Peyer's patch (tissue), 4 donors: ENCODE data around the gene KCNK18. TPM values are rescaled to one million over a fixed set of nuclear protein-coding genes. Genes with fewer than 3 reads are reported as not detected.
"Not testable (repeated sequence)": the region's sequence is repeated elsewhere in the genome, so short reads cannot be mapped to it uniquely, and the experiment has no call there.

Experiments used
- DNase-seq, 3 donors: peaks; one replicate each; pipeline ENCODE4 v3.0.0-alpha.2; 2017 to 2019
- H3K27ac ChIP-seq, 4 donors: fragments of 200-600 bp; sonication (generic); one replicate each; pipeline ENCODE4 v1.5.1; 2016 to 2019
- H3K27me3 ChIP-seq, 2 donors: fragments of 200-600 bp; sonication (generic); one replicate each; pipeline ENCODE4 v1.5.1; 2019
- H3K36me3 ChIP-seq, 3 donors: fragments of 200-600 bp; sonication (generic); one replicate each; pipeline ENCODE4 v1.5.1; 2016 to 2019
- H3K4me1 ChIP-seq, 4 donors: fragments of 200-600 bp; sonication (generic); one replicate each; pipeline ENCODE4 v1.5.1; 2016 to 2019
- H3K4me3 ChIP-seq, 4 donors: fragments of 200-600 bp; sonication (generic); 1 replicate in 3 of 4; 2 replicates in 1 of 4; pipeline ENCODE4 v1.5.1; 2016 to 2019; ENCODE audit warnings: mild to moderate bottlenecking in 1 of 4
- H3K9me3 ChIP-seq, 4 donors: fragments of 200-600 bp; sonication (generic); one replicate each; pipeline ENCODE4 v1.5.1; 2016 to 2019; ENCODE audit warnings: mild to moderate bottlenecking in 1 of 4
- POLR2A ChIP-seq, 2 donors: fragments of 450-650 bp; IDR thresholded peaks; one replicate each; pipeline ENCODE4 v1.5.1; 2017; ENCODE audit warnings: antibody characterized with exemption in 2 of 2, mild to moderate bottlenecking in 2 of 2, moderate library complexity in 2 of 2
- total RNA-seq, 4 donors: library from RNA; depleted of rRNA; stranded (reverse); fragments of >200 nt; gene quantifications; one replicate each; pipeline ENCODE4 v1.1.0, GENCODE V29; 2016
- TF ChIP-seq, protein P1 (sequence below), 6 experiments: fragments of 450-650 bp in 4 of 6; fragments of 200-600 bp in 2 of 6; sonication (generic) in 1 of 6; IDR thresholded peaks; one replicate each; pipeline ENCODE4 v1.5.1; 2017 to 2019; ENCODE audit warnings: antibody characterized with exemption in 6 of 6, mild to moderate bottlenecking in 3 of 6, moderate library complexity in 1 of 6

KCNK18 gene
- total RNA-seq, 4 donors from 2014 or later: not detected

DNA sequence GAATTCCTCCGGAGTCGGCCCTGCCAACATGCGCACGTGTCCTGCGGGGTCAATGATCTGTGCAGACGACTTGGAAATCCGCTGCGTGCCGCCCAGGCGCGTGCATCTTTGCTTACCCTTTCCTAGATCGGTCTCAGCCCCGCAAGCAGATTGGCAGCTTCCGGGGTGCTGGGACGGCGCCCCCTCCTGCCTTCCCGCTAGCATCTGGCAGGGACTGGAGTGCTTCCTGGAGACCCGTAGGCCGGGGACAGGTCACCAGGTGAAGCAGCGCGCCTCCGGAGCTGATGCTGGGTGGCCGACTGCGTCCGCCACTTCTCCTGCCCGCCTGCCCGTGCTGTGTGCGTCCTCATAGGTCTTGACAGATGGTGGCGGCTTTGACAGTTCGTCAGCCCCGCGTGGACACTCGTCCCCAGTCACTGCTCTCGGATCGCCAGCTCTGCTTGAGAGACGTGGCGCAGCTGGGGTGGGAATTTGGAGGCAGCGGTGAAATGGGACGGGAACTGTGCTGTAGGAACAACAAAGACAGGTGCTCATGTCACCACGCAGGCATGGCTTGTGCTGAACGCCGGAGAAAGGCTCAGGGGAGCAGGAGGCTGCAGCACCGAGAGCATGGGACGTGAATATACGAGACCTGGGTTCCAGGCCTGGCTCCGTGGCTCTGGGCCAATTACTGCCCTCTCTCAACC lies 21.9 kb upstream of the KCNK18 start:
- H3K27me3 ChIP-seq: peaks cover 0 to 17% of the 10 kb centered on the region in 2 donors
- peak in 2 of 3 donors; percentile 55 to 56 for DNase-seq
- no peak for TF ChIP-seq POLR2A (IDR thresholded peaks at IDR 0.05)
- TF ChIP-seq, protein P1, sequence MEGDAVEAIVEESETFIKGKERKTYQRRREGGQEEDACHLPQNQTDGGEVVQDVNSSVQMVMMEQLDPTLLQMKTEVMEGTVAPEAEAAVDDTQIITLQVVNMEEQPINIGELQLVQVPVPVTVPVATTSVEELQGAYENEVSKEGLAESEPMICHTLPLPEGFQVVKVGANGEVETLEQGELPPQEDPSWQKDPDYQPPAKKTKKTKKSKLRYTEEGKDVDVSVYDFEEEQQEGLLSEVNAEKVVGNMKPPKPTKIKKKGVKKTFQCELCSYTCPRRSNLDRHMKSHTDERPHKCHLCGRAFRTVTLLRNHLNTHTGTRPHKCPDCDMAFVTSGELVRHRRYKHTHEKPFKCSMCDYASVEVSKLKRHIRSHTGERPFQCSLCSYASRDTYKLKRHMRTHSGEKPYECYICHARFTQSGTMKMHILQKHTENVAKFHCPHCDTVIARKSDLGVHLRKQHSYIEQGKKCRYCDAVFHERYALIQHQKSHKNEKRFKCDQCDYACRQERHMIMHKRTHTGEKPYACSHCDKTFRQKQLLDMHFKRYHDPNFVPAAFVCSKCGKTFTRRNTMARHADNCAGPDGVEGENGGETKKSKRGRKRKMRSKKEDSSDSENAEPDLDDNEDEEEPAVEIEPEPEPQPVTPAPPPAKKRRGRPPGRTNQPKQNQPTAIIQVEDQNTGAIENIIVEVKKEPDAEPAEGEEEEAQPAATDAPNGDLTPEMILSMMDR (IDR thresholded peaks at IDR 0.05): peak in 1 of 6 experiments; percentile 11

GRCh38 chr10:117175901-117176534 lies 21.3 kb upstream of the KCNK18 start:
- no peaks in the 10 kb centered on the region for H3K9me3 ChIP-seq
- peak overlapping the region; percentile 18 to 53 (median 43) for H3K4me3 ChIP-seq
- H3K27me3 ChIP-seq: peaks cover 0 to 12% of the 10 kb centered on the region in 2 donors
- TF ChIP-seq, protein P1 (IDR thresholded peaks at IDR 0.05): peak; percentile 25 to 75 (median 70)
- no peak for TF ChIP-seq POLR2A (IDR thresholded peaks at IDR 0.05)
- peaks cover 0 to 16% (median 0%) of the 10 kb centered on the region in 4 donors for H3K4me1 ChIP-seq
- H3K36me3 ChIP-seq: no peaks in the 10 kb centered on the region
- DNase-seq: peak; percentile 64 to 91 (median 73)
- no peak overlapping the region for H3K27ac ChIP-seq

More for the DNA sequence above, 21.9 kb upstream of the KCNK18 start:
- Histone ChIP-seq H3K4me1 (peaks cover 0 to 16% (median 0%) of the 10 kb centered on the region in 4 donors), H3K4me3 (peak overlapping the region; percentile 18 to 53 (median 43)), H3K27ac (no peak overlapping the region), H3K36me3 (no peaks in the 10 kb centered on the region), H3K9me3 (no peaks in the 10 kb centered on the region)

DNA sequence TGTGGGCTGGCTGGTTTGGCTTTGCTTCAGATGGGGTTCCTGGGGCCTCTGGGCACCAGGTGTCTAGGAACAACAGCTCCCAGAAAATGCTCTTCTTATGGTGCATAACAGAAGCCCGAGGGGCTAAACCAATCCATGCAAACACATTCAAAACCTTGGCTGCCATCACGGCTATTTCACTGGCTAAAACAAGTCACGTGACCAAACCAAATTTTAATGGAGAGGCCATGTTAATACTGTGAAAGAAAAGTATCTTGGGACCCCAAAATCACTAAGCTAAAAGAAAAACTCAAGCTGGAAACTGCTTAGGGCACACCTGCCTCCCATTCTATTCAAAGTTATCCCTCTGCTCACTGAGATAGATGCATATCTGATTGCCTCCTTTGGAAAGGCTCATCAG lies 19.1 kb upstream of the KCNK18 start:
- H3K27ac ChIP-seq: no peak overlapping the region

GRCh38 chr10:117184296-117184695 lies 13.0 kb upstream of the KCNK18 start:
- no peaks in the 10 kb centered on the region for H3K9me3 ChIP-seq
- no peaks in the 10 kb centered on the region for H3K27me3 ChIP-seq
- no peaks in the 10 kb centered on the region for H3K36me3 ChIP-seq
- no peaks in the 10 kb centered on the region for H3K4me1 ChIP-seq
- no peak for DNase-seq
- H3K4me3 ChIP-seq: no peak overlapping the region
- H3K27ac ChIP-seq: no peak overlapping the region
- no peak for TF ChIP-seq POLR2A (IDR thresholded peaks at IDR 0.05)
- TF ChIP-seq, protein P1 (IDR thresholded peaks at IDR 0.05): no peak

More for the DNA sequence above, 19.1 kb upstream of the KCNK18 start:
- Histone ChIP-seq H3K4me3 (no peak overlapping the region), H3K4me1 (peaks cover 0 to 16% (median 0%) of the 10 kb centered on the region in 4 donors), H3K36me3 (no peaks in the 10 kb centered on the region), H3K27me3 (peaks cover 0 to 7% of the 10 kb centered on the region in 2 donors), H3K9me3 (no peaks in the 10 kb centered on the region)
- no peak for TF ChIP-seq POLR2A (IDR thresholded peaks at IDR 0.05)
- TF ChIP-seq, protein P1 (IDR thresholded peaks at IDR 0.05): no peak
- no peak for DNase-seq

- Histone ChIP-seq H3K36me3 (no peaks in the 10 kb centered on the region), H3K4me3 (no peak overlapping the region), H3K9me3 (no peaks in the 10 kb centered on the region), H3K27me3 (no peaks in the 10 kb centered on the region), H3K27ac (no peak overlapping the region), H3K4me1 (no peaks in the 10 kb centered on the region)
- TF ChIP-seq, protein P1 (IDR thresholded peaks at IDR 0.05): no peak
- no peak for TF ChIP-seq POLR2A (IDR thresholded peaks at IDR 0.05)
- no peak for DNase-seq
These were observed 12.5 kb upstream of the KCNK18 start for GRCh38 chr10:117184821-117185220.

DNA sequence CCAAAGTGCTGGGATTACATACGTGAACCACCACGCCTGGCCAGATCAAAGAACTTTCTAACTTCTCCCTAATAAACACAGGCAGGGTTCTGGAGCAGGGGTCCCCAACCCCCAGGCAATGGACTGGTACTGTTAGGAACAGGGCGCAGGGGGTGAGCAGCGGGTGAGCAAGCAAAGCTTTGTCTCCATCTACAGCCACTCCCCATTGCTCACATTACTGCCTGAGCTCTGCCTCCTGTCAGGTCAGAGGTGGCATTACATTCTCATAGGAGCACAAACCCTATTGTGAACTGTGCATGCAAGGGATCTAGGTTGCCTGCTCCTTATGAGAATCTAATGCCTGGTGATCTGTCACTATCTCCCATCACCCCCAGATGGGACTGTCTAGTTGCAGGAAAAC lies 11.5 kb upstream of the KCNK18 start:
- not testable (repeated sequence) for H3K9me3 ChIP-seq, H3K27me3 ChIP-seq, H3K27ac ChIP-seq, H3K36me3 ChIP-seq, H3K4me1 ChIP-seq, DNase-seq, H3K4me3 ChIP-seq
